ENCODE measurements around the gene PLEKHM3. TPM values are rescaled to one million over a fixed set of nuclear protein-coding genes. Genes with fewer than 3 reads are reported as not detected.

Gene PLEKHM3
- polyA plus RNA-seq, 3 donors = 2.3 to 6.7 (median 5.8) TPM

DNA sequence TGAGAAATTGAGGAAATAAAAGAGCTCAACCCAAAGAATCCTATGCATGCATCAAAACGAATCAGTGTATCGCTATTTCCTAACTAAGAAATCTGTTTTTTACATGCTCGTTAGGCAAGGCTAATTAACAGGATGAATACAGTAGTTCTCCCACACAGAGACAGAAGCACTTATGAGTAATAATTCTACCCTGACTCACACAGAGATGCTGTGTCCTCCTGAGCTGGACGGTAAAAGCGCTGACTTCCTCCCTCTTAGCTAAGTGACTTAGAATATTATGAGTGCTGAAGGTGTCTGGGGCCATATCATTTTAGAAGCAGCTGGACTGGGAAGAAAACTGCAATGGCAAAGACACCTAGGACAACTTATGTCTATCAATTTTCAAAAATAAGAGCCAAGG, 18.5 kb downstream of the PLEKHM3 start:
- H3K27ac ChIP-seq (ENCODE audit: low read depth, low read length) = no peak overlapping the region
- 85 to 89% (median 88%) methylated on average over 5 of the region's 5 CpGs for WGBS, 3 donors

DNA sequence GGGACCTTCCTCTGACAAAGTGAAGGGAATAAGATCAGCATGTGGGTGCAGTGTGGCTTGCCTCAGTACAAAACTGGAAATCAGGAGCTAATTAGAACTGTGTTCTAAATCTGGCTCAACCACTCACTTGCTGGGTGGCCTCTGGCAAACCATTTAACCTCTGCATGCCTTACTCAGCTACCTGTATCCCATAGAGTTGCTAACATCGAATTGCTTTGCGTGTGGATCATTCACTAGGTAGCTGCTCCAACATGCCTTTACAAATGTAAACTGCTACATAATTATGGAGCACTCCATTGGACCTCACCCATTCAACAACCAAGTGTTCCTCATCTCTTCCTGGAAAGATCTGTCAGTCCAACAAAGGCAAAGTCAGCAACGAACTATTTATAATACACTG, 19.0 kb downstream of the PLEKHM3 start:
- H3K27ac ChIP-seq (ENCODE audit: low read depth, low read length) = no peak overlapping the region
- 84 to 93% (median 87%) methylated on average over 3 of the region's 3 CpGs for WGBS, 3 donors

DNA sequence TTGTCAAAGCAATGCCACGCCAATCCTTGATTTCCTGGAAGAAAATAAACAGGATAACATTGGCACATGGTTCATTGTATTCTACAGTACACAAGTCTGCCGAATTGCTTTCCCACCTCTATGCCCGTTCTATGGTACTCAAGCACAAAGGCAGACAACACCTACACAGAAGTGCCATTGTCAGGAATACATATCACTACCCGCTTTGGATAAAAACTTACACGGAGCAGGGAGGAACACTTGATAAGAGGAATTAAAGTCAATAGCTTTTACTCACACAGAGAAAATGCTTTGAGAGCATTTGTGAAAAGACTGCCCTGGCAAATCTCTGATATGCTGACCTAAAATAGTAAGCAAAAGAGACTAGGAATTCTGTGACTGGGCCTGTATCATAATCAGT, 23.4 kb downstream of the PLEKHM3 start:
- no peak overlapping the region for H3K27ac ChIP-seq (ENCODE audit: low read depth, low read length)
- 66 to 90% (median 87%) methylated on average over 5 of the region's 5 CpGs for WGBS, 3 donors

DNA sequence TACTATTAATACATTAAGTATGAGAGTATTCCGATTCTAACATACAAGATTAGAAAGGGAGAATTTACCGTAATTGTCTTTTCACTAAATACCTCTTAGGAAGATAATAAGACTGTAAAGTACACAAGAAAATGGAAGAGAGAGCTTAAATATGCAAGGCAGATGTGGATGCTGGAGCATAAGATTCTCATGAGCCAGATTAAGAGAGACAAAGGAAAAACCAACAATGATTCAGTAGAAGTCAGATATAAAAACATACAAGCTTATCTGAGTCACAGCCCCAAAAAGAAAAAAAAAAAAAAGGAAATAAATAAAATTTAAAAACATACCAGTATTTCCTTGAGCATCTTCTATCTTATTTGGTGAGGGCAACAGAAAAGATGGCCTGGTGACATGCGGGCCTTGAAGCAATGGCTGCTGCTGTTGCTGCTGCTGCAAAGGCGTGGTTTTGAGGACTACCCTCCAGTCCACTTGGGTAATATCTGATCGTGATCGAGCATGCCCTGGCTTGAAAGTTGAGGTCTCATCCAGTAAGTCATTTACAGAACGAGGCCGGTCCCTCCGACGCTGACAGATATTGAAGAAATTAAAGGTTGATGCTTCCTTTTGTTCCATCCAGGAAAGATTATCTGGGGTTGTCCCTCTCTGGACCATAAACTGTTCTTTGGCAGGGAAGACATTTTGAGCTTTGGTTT, 24.5 kb downstream of the PLEKHM3 start:
- WGBS, 3 donors = 96 to 98% (median 97%) methylated on average over 10 of the region's 10 CpGs

DNA sequence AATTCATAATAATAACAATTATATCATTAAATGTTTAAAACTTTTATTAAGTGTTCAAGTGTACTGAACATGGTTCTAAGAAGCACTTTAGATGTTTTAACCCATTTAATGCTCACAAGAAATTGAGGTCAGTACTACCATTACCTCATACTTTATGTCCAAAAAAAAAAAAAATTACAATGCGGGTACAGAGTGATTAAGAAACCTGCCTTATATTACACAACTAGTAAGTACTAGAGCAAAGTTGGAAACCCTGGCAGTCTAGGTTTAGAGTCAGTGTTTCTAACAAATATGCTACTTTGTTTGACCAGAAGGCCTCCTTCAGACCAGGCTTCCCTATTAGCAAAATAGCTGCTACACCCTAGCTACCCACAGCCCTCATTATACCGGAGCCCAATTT, 28.5 kb downstream of the PLEKHM3 start:
- 70 to 87% (median 79%) methylated on average over 2 of the region's 2 CpGs for WGBS, 3 donors
- H3K27ac ChIP-seq (ENCODE audit: low read depth, low read length) = no peak overlapping the region

More for the DNA sequence above, 24.5 kb downstream of the PLEKHM3 start:
- no peak overlapping the region for H3K27ac ChIP-seq (ENCODE audit: low read depth, low read length)

DNA sequence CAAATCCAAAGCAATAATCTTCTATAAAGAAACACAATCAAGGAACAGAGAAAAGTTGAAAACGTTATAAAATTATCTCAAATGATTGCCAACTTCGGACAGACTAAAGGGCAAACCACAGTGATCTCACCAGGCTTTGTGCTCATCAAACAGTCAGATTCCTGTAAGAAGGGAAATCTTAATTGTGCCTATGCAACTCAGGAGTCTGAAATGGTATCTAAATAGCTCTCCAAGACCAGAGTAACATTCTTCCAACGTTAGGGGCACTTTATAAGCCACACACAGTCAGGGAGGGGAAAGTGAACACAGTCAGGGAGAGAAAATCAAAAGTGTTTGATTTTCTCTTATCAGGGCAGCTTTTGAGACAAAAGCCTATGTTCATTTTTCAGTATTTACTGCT, 29.4 kb downstream of the PLEKHM3 start:
- no peak overlapping the region for H3K27ac ChIP-seq (ENCODE audit: low read depth, low read length)
- 44 to 67% (median 57%) methylated on average over 3 of the region's 3 CpGs for WGBS, 3 donors

DNA sequence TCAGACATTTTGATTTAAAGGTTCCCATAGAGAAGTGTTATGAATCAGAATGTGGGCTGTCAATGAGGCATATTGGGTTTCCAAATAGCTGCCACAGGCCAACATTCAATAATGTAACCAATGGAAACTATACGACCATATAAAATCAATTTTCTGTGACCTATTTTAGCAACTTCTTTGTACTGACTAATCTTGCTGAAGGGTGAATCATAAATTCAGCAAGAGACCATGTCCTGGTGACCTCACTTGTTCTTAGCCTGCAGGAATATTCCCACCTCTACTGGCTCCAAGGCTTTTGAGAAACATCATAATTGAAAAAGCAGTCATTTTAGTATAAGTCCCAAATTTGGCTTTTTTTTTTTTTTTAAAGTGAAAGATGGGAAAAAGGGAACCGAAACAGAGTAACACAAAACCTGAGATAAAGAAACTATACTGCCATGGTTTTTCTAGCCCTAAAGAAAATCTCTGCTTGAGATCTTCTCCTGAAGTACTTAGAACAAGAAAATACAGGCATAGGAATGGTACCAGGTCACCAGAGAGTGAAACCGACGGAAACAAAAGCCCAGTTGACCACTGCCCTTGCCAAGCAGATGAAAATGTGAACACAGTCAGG, 32.1 kb downstream of the PLEKHM3 start:
- no peak overlapping the region for H3K27ac ChIP-seq (ENCODE audit: low read depth, low read length)
- WGBS, 3 donors = 83 to 88% (median 85%) methylated on average over 4 of the region's 4 CpGs

DNA sequence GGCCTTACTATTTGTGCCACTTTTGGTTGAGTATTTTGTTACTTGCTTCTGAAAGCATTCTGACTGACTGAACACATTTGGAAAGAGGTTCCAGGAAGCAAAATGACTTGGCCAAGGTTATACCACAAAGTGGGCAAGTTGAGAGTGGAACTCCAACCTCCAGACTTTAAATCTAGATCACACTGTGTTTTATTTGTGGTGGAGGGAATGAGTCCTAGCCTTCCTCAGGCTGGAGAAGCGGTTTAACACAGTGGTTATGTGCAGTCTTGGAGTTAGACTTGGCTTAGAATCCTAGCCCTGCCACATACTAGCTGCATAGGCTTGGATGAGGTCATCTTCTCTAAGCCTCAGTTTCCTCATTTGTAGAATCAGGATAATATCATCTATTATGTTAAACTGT, 33.4 kb downstream of the PLEKHM3 start:
- WGBS, 3 donors = 98 to 100% (median 100%) methylated on average over 1 of the region's 1 CpG
- H3K27ac ChIP-seq (ENCODE audit: low read depth, low read length) = no peak overlapping the region

DNA sequence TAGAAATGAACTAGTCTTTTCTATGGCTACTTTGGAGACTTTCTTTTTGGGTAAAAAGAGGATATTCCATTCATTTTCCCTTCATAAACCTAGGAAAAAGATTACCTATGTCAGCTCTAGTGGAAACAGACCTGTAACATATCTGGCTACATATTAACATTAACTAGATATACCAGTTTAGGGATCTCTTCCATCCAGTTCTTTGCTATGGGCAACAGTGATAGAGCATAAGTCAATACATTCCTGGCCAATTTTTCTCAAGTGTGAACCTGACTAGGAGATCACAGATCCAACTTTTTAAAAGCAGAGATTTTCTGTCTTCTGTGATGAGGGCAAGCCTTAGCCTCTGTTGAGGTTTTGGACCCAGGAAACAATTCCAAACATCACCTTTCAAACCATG, 34.5 kb downstream of the PLEKHM3 start:
- no peak overlapping the region for H3K27ac ChIP-seq (ENCODE audit: low read depth, low read length)

DNA sequence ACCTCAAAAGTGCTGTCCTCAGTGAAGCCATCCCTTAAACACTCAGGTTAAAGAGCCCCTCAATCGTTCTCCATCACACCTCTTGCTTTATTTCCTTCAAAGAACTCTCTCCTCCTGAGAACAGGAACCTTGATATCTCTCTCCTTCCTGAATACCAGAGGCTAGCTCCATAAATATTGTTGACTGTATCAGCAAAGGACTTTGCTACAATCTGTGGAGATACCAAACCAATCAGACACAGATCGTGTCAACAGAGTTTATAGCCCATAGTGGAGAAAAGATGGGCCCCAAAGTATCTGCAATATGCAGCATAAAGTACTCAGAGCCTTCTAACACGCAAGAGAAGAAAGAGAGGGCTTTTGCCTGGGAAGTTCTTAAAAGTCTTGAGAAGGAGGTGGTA, 36.4 kb downstream of the PLEKHM3 start:
- WGBS, 3 donors = 84 to 89% (median 88%) methylated on average over 3 of the region's 3 CpGs
- H3K27ac ChIP-seq (ENCODE audit: low read depth, low read length) = no peak overlapping the region

DNA sequence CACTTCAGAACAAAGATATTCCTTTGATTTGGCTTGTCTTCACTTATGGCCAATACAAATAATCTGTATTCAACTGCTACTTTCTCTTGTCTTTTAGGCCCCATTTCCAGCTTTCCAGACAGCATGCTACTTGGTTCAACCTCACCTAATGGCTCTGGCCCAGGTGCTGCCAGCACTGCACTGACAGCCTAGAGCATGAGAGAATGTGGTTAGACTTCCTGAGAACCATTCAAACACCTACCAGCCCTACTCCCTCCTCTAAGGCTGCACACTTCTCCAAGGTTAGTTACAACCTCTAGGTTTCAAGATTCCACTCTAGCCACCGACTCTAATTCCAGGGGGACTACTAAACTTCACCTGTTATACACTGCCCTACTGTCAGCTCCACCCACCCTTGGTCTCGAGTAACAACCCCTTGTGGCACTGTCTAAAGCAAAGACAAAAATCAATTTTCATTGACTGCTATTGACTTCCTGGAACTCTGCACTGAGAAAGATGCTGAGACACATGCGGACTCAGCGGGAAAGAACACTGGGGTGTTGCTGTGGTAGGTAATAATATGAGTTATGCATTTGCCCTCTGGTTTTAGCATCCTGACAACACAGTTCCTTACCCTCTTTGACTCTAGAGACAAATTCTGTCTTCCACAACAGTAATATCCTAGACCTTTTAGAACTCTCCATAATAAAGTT, 38.2 kb downstream of the PLEKHM3 start:
- no peak overlapping the region for H3K27ac ChIP-seq (ENCODE audit: low read depth, low read length)
- WGBS, 3 donors = 86 to 95% (median 90%) methylated on average over 4 of the region's 4 CpGs

DNA sequence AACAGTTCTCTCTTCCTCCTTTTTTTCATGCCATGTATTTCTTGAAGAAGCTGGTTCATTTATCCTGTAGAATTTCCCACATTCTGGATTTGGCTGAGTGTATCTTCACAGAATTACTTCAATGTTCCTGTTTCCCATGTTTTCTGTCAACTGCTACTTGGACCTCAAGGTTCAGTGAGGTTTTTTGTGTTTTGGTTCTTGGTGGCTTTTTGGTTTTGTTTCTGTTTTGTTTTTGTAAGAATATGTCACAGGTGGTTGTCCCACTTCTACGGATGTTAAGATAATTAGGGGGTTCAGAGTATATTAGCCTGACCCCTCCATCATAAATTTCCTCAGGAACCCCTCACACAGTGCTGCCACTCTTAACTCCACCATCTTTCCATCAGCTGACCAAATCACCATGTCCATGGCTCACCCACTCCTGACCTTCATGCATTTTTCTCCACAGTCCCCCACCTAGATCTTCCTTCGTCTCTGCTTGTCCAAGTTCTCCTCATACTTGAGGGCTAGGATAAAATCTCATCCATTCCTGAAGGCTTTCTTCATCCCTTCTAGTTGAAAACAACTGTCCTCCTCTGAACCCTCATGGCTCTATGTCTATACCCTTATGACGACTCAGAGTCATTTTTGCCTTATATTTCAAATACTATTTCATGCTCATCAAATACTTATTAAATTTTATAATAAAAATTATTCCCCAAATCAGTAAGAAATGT, 40.4 kb downstream of the PLEKHM3 start:
- no peak overlapping the region for H3K27ac ChIP-seq (ENCODE audit: low read depth, low read length)
- WGBS, 3 donors = 96 to 100% (median 97%) methylated on average over 3 of the region's 3 CpGs

DNA sequence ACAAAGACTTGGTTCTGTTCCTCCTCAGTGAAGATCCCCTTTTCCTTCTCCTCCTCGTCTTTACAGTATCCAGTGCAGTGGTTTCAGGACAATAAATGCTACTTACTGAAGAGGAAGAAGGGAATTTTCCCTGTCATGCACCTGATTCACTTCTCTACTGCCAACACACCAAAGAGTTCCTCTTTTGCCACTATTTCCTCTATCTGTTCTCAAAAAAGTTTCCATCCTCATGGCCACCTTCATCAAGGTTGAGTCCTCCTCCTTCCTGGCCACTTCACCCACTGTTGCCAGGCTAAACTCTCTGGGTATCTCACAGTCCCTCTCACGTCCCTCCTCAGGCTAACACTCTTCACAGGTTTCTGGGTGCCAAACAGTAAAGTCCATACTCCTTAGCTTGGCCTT, 41.7 kb downstream of the PLEKHM3 start:
- WGBS, 3 donors = 64 to 77% (median 70%) methylated on average over 2 of the region's 2 CpGs
- H3K27ac ChIP-seq (ENCODE audit: low read depth, low read length) = no peak overlapping the region

DNA sequence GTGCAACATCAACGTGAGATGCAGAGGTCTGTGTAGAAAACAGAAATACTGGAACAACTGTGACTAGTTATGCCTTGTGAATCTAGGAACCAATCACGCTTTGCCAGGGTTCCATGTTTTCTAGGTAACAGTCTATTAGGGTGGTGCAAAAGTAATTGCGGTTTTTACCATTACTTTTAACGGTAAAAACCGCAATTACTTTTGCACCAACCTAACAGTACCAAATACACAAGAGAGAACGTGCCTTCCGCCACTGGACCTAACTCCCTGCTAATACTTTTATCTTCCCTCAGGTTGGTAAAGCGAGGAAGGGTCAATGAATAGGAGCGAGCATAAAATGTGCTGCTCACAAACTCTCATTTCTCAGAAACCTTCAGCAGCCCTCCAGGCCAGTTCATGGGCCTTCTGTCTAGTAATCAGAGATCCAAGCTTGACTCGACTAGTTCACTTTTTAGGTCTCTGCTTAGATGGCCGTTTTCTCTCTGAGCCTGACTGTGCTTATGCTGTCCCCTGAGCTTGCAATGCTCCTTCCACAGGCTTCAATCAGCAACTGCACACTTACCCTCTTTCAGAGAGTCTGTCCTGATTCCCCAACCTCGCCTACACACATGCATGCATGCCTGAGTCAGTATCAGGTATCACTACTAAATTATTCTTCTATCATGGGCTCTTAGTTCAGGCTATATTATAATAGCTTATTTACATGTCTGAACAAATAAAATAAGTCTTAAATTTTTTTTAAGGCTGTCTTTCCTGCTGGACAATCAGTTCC, 47.0 kb downstream of the PLEKHM3 start:
- WGBS, 3 donors = 91 to 95% (median 92%) methylated on average over 12 of the region's 12 CpGs
- H3K27ac ChIP-seq (ENCODE audit: low read depth, low read length) = no peak overlapping the region

DNA sequence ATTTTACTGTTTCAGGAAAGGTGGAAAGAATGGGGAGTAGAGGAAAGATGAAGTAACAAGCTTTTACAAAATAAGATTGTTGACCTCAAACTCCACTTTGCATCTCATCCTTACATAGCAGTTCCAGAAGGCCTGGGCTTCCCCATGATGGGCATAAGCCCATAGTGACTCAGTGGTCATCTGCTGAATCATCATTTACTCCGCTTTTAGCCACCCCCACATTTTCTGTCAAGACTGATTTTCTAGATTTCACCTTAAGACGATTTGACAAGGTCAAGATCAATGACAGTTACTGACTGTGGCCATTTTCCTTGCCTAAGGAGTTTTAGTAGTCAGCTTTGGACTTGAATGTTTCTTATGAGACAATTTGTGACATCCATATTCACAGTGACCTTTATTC, 49.4 kb downstream of the PLEKHM3 start:
- WGBS, 3 donors = 76 to 91% (median 88%) methylated on average over 2 of the region's 2 CpGs
- H3K27ac ChIP-seq (ENCODE audit: low read depth, low read length) = no peak overlapping the region

DNA sequence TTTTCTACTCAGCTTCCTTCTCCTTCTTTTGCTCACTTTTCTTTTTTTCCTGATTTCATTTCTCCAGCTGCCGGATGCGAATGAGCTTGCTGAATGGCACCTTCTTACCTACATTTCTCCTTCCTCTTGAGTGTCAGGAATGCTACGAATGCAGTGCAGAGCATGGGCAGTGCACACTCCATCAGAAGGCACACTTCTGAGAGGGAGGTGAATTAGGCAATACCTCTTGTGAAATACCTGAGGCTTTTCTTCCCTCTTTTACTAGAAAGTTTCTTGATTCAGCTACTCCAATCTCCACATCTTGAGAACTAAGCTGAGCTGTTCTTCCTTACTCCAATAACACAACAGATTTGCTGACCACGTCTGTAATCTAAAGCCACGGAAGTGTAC, 51.1 kb downstream of the PLEKHM3 start:
- 43 to 89% (median 62%) methylated on average over 5 of the region's 5 CpGs for WGBS, 3 donors
- H3K27ac ChIP-seq (ENCODE audit: low read depth, low read length) = no peak overlapping the region

DNA sequence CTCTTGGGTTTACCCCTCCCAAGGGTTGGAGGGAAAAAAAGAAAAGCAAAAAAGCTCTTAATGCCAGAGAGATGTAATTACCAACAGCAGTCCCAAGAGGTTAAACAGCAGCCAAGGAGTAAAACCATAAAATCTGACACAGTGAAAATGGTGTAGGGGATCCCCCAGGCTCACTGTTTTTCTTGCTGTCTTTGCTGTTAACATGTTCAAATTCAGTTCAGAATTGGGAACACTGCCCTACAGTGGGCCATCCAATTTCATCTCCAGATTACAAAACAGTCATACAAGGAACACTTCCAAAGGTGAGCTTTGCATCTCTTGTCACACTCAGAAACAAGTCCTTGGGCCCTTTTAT, 54.5 kb downstream of the PLEKHM3 start:
- H3K27ac ChIP-seq (ENCODE audit: low read depth, low read length) = no peak overlapping the region

DNA sequence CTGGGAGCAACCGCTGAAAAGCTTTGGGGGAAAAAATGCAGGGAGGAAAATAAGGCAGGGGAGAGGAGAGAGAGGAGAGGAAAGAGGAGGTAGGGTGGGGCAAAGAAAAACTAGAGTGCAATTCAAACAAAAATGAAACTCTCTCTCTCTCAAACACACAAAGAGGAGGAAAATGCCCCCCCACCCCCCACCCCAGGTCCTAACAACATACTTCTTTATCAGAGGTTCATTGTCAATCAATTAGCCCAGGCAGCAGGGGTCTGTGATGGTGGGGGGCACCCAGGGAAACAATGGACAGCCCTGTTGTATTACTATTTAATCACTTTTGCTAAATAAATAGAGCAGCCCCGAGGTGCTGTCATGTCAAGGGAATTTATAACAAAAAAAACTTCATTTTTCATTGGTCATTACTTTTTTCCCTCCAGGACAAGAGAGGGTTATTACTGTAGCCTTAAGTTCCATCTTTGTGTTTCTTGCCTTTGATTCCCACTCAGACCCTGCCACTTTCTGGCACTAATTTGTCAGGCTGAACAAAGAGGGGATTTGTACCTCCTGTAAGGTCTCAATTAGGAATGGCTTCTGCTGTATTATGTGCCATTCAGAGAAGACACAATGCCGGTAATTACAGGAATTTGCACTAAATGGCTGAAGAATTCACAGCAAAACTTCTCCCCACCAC, 55.0 kb downstream of the PLEKHM3 start:
- 51 to 64% (median 56%) methylated on average over 3 of the region's 3 CpGs for WGBS, 3 donors
- no peak overlapping the region for H3K27ac ChIP-seq (ENCODE audit: low read depth, low read length)
